Stimulated activated naive CD8-positive, alpha-beta T cell treated with anti-CD3 and anti-CD28 coated beads, Interleukin-15, Interleukin-2, amounts not matched to agents 100 ng/mL and 50 ng/mL, for 24 hours (primary cell): ENCODE data around the gene DMKN.
A peak's percentile ranks its signal among the peaks of the same experiment; 100 is the strongest.

Experiments
- H3K27ac Mint-ChIP-seq: one replicate; pipeline ENCODE4 v1.8.0; 2021; ENCODE audit warnings: mild to moderate bottlenecking, mixed read lengths
- H3K27me3 Mint-ChIP-seq: one replicate; pipeline ENCODE4 v1.8.0; 2021; ENCODE audit warnings: mixed read lengths
- H3K36me3 Mint-ChIP-seq: one replicate; pipeline ENCODE4 v1.8.0; 2021; ENCODE audit warnings: low read depth, mixed read lengths
- H3K4me1 Mint-ChIP-seq: one replicate; pipeline ENCODE4 v1.8.0; 2021; ENCODE audit warnings: low read depth, mixed read lengths
- H3K4me3 Mint-ChIP-seq: one replicate; pipeline ENCODE4 v1.8.0; 2021; ENCODE audit warnings: mild to moderate bottlenecking, mixed read lengths
- H3K9me3 Mint-ChIP-seq: one replicate; pipeline ENCODE4 v1.8.0; 2021; ENCODE audit warnings: mixed read lengths

The DMKN gene

DNA sequence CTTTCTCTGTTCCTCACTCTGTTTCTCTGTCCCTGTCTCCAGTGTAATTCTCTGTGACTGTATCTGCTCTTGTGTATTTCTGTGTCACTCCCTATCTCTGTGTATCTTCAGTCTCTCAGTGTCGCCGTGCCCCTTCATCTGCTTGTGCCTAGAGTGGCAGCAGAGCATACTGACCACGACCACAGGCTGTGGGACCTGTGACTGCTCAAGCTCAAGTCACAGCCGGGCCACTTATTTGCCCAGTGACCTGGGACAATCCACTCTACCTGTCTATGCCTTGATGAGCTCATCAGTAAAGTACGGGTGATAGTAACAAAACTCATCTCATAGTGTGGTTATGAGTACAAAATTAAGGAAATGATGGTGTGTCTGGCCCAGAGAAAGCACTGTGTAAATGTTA, 40.6 kb upstream of the DMKN start:
- H3K27me3 Mint-ChIP-seq = peaks cover 18% of the 10 kb centered on the region
- H3K4me1 Mint-ChIP-seq = peaks cover 9% of the 10 kb centered on the region
- no peaks in the 10 kb centered on the region for H3K9me3 Mint-ChIP-seq
- H3K4me3 Mint-ChIP-seq = no peak overlapping the region
- H3K36me3 Mint-ChIP-seq = peaks cover 6% of the 10 kb centered on the region
- H3K27ac Mint-ChIP-seq = no peak overlapping the region

DNA sequence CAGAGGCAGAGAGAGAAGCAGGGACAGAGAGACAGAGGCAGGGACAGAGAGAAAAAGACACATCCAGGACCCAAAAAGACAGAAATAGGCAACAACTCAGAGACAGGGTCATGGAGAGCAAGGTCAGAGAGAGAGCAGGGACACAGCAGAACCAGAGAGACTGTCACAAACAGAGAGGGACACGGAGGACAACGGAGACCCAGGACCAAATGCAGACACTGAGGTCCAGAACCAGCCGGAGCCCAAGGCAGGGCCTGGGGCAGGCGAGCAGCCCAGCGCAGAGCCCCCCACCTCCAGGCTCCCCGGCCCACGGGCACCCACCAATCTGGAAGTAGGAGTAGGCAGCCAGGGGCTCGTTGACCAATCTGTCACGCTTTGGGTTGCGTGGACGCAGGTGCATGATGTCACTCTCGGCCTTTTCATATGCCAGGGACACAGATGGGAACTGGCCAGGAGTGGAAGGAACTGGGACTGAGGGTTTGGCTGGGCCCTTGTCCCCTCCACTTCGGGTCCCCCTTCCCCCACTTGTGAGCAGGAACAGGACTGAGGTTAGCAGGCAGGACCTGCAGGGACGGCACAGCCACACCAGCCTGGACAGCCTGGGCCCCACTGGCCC, 40.0 kb upstream of the DMKN start:
- peaks cover 7% of the 10 kb centered on the region for H3K36me3 Mint-ChIP-seq
- H3K27me3 Mint-ChIP-seq = peaks cover 13% of the 10 kb centered on the region
- no peaks in the 10 kb centered on the region for H3K9me3 Mint-ChIP-seq
- no peak overlapping the region for H3K4me3 Mint-ChIP-seq
- H3K4me1 Mint-ChIP-seq = peaks cover 12% of the 10 kb centered on the region
- H3K27ac Mint-ChIP-seq = no peak overlapping the region

GRCh38 chr19:35552534-35553384, 39.3 kb upstream of the DMKN start:
- H3K27ac Mint-ChIP-seq = no peak overlapping the region
- H3K4me3 Mint-ChIP-seq = no peak overlapping the region
- peaks cover 10% of the 10 kb centered on the region for H3K27me3 Mint-ChIP-seq
- H3K9me3 Mint-ChIP-seq = no peaks in the 10 kb centered on the region
- peaks cover 11% of the 10 kb centered on the region for H3K4me1 Mint-ChIP-seq
- peaks cover 12% of the 10 kb centered on the region for H3K36me3 Mint-ChIP-seq

DNA sequence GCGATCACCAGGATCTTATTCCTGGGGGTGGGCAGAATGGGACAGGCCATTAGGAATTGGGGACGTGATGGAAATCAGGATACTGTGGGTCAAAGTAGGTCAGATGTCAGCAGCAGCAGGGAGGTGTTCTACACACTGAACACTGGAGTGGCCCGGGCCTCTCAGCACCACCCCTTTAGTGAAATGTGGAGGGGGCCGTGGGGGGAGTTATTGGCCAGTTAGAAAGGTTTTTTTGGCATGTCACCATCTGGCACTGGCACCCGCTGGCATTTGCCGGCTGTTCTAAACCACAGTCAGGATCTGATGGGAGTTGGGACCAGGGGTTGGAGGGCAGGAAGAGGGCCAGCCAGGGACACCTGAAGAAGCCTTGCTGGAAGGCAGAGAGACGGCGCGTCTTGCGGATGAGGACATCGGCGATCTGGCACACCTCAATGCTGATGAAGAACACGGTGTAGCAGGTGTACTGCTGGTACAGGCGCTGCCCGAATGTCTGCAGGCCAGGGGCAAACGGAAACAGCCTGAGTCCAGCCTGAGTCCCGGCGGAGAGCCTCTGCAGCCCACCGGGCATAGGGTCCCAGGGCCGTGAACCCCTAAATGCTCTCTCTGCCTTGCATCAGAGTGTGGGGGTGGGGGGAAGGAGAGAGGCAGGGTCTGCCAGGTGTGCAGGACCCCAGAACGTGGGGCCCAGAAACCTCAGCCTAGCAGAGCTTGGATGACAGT, 37.8 kb upstream of the DMKN start:
- peaks cover under 1% of the 10 kb centered on the region for H3K27me3 Mint-ChIP-seq
- no peaks in the 10 kb centered on the region for H3K9me3 Mint-ChIP-seq
- H3K4me3 Mint-ChIP-seq = no peak overlapping the region
- peaks cover 20% of the 10 kb centered on the region for H3K36me3 Mint-ChIP-seq
- H3K27ac Mint-ChIP-seq = no peak overlapping the region
- H3K4me1 Mint-ChIP-seq = peaks cover 17% of the 10 kb centered on the region

- H3K4me1 Mint-ChIP-seq = peaks cover 23% of the 10 kb centered on the region
- peaks cover 20% of the 10 kb centered on the region for H3K36me3 Mint-ChIP-seq
- no peak overlapping the region for H3K4me3 Mint-ChIP-seq
Measured at GRCh38 chr19:35549879-35550523, 36.6 kb upstream of the DMKN start.

GRCh38 chr19:35549174-35549788, 35.8 kb upstream of the DMKN start:
- no peak overlapping the region for H3K27ac Mint-ChIP-seq
- H3K27me3 Mint-ChIP-seq = no peaks in the 10 kb centered on the region
- peaks cover 27% of the 10 kb centered on the region for H3K36me3 Mint-ChIP-seq
- H3K4me3 Mint-ChIP-seq = no peak overlapping the region
- H3K9me3 Mint-ChIP-seq = no peaks in the 10 kb centered on the region
- peaks cover 30% of the 10 kb centered on the region for H3K4me1 Mint-ChIP-seq

More at GRCh38 chr19:35549879-35550523, 36.6 kb upstream of the DMKN start:
- Mint-ChIP-seq H3K27me3 (no peaks in the 10 kb centered on the region), H3K27ac (no peak overlapping the region), H3K9me3 (no peaks in the 10 kb centered on the region)

DNA sequence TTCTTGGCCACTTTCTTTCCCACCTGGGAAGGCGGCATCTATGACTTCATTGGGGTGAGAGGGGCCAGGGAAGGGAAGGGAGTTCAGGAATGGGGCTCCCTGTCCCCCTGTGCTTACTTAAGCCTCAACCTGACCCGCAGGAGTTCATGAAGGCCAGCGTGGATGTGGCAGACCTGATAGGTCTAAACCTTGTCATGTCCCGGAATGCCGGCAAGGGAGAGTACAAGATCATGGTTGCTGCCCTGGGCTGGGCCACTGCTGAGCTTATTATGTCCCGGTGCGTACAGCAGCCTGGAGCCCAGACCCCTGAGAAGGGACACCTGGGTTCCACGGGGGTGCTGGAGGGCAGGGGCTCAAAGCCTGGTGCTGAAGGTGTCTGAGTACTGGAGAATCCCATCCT, 33.1 kb upstream of the DMKN start:
- Mint-ChIP-seq H3K4me3 (peak overlapping the region; percentile 97), H3K4me1 (peaks cover 34% of the 10 kb centered on the region), H3K9me3 (no peaks in the 10 kb centered on the region), H3K36me3 (peaks cover 39% of the 10 kb centered on the region), H3K27ac (peak overlapping the region; percentile 96), H3K27me3 (no peaks in the 10 kb centered on the region)

- H3K9me3 Mint-ChIP-seq = no peaks in the 10 kb centered on the region
- H3K36me3 Mint-ChIP-seq = peaks cover 38% of the 10 kb centered on the region
- peak overlapping the region; percentile 97 for H3K4me3 Mint-ChIP-seq
- H3K27me3 Mint-ChIP-seq = no peaks in the 10 kb centered on the region
- peak overlapping the region; percentile 96 for H3K27ac Mint-ChIP-seq
- H3K4me1 Mint-ChIP-seq = peaks cover 34% of the 10 kb centered on the region
Measured at GRCh38 chr19:35545855-35546381, 32.5 kb upstream of the DMKN start.

DNA sequence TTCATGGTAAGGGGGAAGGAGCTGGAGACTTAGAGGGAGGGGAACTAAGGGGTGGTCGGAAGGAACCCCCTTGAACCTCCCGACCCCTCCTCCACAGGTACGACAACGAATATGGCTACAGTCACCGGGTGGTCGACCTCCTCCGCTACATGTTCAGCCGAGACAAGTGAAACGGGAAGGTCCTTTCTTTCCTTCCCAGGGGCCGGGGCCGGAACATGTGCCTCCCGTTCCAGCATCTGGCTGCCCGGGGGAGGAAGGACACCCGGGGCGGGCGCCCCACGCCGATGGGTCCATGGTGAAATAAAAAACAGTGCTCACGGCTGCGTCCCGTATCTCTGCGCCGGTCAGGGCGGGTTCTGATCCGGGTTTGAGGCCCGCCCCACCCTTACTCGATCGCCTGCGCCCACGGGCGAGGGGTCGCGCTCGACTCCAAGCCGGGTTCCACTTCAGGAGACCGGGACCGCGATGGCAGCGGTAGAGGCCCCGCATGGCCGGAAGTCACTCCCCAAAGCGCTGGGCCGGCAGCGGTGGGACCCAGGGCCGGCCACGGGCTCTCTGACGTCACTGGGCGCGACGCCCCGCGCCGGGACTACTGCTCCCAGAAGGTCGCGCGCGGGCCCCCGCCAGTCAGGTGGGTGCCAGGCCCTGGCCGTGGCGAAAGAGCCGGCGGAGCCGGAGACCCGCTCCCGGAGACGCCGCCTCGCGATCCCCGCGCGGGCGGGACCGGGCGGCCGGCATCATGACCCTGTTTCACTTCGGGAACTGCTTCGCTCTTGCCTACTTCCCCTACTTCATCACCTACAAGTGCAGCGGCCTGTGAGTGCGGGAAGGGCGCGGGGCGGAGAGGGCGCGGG, 31.8 kb upstream of the DMKN start, which contains the start of gene TMEM147:
TSS of gene TMEM147 (plus strand) at position 626 of the 854 bp plus-strand sequence. CDS start at position 740, 114 bp downstream.
- H3K9me3 Mint-ChIP-seq = no peaks in the 10 kb centered on the region
- peak within 1 kb of the TSS; percentile 97 for H3K4me3 Mint-ChIP-seq
- H3K36me3 Mint-ChIP-seq = peaks cover 40% of the 10 kb centered on the region
- peaks cover 34% of the 10 kb centered on the region for H3K4me1 Mint-ChIP-seq
- peak within 1 kb of the TSS; percentile 96 for H3K27ac Mint-ChIP-seq
- no peaks in the 10 kb centered on the region for H3K27me3 Mint-ChIP-seq

GRCh38 chr19:35544110-35544802, 30.8 kb upstream of the DMKN start:
- peaks cover 34% of the 10 kb centered on the region for H3K4me1 Mint-ChIP-seq
- peaks cover 41% of the 10 kb centered on the region for H3K36me3 Mint-ChIP-seq
- peak overlapping the region; percentile 97 for H3K4me3 Mint-ChIP-seq
- peak overlapping the region; percentile 83 for H3K27ac Mint-ChIP-seq
- H3K27me3 Mint-ChIP-seq = no peaks in the 10 kb centered on the region
- H3K9me3 Mint-ChIP-seq = no peaks in the 10 kb centered on the region

DNA sequence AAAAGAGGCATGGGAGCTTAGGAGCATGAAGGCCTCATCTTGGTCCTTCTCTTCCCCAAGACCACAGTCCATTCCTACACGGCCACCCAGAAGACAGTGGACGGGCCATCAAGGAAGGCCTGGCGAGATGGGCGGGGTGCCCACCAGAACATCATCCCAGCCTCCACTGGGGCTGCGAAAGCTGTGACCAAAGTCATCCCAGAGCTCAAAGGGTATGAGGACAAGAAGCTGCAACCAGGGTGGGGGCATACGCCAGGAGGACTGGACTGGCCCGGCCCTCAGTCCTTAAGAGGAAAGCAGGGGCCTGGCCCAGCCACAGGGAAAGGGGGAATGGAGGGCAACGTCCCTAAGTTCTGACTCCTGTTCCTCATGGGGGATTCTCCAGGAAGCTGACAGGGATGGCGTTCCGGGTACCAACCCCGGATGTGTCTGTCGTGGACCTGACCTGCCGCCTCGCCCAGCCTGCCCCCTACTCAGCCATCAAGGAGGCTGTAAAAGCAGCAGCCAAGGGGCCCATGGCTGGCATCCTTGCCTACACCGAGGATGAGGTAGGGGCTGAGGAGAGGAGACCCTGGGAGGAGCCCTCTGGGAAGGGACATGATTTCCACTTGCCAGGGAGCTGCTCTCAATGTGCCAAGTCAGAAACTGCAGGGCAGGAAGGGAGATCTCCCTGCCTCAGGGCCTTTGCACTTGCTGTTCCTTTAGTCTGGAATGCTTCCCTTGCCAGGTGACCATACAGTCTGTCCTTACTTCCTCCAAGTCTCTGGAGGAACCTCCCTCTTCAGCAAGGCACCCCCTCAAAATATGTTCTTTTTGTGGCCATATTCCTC, 30.0 kb upstream of the DMKN start:
- H3K36me3 Mint-ChIP-seq = peaks cover 40% of the 10 kb centered on the region
- H3K4me3 Mint-ChIP-seq = peak overlapping the region; percentile 97
- no peaks in the 10 kb centered on the region for H3K27me3 Mint-ChIP-seq
- H3K27ac Mint-ChIP-seq = peak overlapping the region; percentile 83
- H3K4me1 Mint-ChIP-seq = peaks cover 31% of the 10 kb centered on the region
- H3K9me3 Mint-ChIP-seq = no peaks in the 10 kb centered on the region

GRCh38 chr19:35542209-35542608, 28.8 kb upstream of the DMKN start:
- no peaks in the 10 kb centered on the region for H3K27me3 Mint-ChIP-seq
- H3K4me3 Mint-ChIP-seq = no peak overlapping the region
- peaks cover 26% of the 10 kb centered on the region for H3K4me1 Mint-ChIP-seq
- H3K36me3 Mint-ChIP-seq = peaks cover 31% of the 10 kb centered on the region
- H3K9me3 Mint-ChIP-seq = no peaks in the 10 kb centered on the region
- no peak overlapping the region for H3K27ac Mint-ChIP-seq
